AG10803 (cell line): ENCODE measurements around the gene RBFOX1.

Experiments
- DNase-seq: peaks from one replicate; pipeline ENCODE4 v3.0.0; 2010; ENCODE audit warnings: low read depth
- H3K4me3 ChIP-seq: 2 replicates; pipeline ENCODE4 v1.5.1; 2011; ENCODE audit warnings: mild to moderate bottlenecking, low read length, control low read depth
- TF ChIP-seq, protein P1 (sequence below): conservative IDR thresholded peaks from 2 replicates; pipeline ENCODE4 v1.5.1; 2011; ENCODE audit warnings: mild to moderate bottlenecking, low read length, control low read depth, inconsistent platforms

The RBFOX1 gene

DNA sequence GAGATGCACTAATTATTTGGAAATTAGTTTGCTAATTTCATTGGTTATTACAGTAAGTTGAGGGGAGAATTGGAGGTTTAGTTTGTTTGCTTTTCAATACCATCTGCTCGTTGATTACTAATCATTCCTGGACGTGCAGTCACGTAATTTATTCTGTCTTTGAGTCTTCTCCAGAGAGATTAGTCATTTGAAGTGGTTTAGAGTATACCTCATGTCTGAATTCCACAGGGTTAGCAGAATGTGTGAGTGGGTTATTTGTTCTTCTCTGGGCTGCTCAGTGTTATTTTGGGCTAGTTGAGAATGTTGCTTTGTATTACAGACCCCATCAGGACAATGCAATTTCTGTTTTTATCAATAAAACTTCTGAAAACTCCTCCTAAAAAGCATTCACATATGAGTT lies 265.0 kb downstream of the RBFOX1 start:
- no peak overlapping the region for H3K4me3 ChIP-seq
- DNase-seq, result no peak
- TF ChIP-seq, protein P1, sequence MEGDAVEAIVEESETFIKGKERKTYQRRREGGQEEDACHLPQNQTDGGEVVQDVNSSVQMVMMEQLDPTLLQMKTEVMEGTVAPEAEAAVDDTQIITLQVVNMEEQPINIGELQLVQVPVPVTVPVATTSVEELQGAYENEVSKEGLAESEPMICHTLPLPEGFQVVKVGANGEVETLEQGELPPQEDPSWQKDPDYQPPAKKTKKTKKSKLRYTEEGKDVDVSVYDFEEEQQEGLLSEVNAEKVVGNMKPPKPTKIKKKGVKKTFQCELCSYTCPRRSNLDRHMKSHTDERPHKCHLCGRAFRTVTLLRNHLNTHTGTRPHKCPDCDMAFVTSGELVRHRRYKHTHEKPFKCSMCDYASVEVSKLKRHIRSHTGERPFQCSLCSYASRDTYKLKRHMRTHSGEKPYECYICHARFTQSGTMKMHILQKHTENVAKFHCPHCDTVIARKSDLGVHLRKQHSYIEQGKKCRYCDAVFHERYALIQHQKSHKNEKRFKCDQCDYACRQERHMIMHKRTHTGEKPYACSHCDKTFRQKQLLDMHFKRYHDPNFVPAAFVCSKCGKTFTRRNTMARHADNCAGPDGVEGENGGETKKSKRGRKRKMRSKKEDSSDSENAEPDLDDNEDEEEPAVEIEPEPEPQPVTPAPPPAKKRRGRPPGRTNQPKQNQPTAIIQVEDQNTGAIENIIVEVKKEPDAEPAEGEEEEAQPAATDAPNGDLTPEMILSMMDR, result no peak

DNA sequence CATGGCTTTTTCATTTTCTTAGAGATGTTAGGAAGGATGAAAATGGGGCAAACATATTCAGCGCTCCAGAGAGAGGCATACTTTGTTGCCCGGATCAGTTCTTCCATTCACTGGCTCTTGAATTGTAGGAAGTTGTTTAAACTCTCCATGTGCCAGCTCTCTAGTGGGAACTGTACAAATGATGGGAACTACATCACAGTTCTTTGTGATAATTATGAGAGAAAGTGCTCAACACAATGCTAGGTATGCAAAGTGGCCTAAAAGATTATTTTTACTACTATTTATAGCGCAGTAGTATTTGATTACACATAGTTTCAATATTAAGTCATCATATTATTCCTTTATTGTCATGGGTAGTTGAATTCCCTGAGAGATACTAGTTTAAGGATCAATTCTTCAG lies 268.5 kb downstream of the RBFOX1 start:
- TF ChIP-seq, protein P1, result no peak
- no peak overlapping the region for H3K4me3 ChIP-seq
- DNase-seq, result no peak

DNA sequence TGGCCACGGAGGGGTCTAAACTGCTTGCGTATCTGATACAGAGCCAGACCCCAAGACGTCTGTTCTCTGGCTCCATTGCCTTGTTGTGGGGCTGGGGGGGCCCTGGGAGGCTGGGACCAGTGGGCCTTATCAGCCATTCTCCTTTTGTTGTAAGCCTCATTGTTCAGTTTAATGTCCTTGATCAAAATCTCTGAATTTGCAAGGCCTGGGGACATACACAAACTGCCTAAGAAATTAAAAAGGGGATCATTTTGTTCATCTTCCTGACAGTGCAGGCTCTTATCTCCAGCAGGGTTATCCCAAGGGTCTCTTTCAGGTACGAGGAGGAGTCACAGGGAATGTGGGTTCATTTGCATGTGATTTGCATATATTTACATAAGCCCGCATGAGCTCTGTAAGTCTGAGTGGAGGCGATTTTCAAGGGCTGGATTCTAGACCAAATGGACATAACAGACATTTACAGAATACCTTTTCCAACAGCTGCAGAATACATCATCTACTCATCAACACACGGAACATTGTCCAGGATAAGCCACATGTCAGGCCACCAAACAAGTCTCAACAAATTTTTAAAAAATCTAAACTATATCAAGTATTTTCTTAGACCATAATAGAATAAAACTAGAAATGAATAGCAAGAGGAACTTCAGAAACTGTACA lies 269.8 kb downstream of the RBFOX1 start:
- TF ChIP-seq, protein P1, result no peak
- no peak overlapping the region for H3K4me3 ChIP-seq
- DNase-seq, result no peak

DNA sequence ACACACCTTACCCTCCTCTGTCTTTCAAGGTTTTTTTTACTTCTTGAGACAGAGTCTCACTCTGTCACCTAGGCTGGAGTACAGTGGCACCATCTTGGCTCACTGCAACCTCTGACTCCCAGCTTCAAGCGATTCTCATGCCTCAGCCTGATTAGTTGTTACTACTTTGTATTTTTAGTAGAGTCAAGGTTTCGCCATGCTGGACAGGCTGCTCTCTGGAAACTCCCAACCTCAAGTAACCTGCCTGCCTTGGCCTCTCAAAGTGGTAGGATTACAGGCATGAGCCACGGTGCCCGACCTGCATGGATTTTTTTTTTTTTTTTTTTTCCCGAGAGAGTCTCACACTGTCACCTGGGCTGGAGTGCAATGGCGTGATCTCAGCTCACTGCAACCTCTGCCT lies 273.2 kb downstream of the RBFOX1 start:
- DNase-seq, result no peak
- TF ChIP-seq, protein P1, result no peak
- H3K4me3 ChIP-seq, result no peak overlapping the region

DNA sequence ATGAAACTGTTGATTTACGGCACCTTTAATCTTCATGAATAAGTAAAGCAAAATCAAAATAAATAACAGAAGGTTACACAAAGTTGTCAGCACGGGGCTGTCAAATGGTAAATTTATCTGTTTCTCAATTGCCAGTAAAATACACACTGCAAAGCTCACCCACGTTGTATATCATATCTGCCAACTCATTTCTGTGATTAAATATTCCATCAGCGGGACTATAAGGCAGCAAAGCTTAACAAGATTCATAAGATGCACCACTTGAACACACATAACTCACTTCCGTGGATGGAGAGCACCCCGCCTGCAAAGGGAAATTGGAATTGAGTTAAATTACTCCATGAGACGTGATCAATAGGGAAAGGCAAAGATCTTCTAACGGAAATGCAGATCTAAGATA lies 280.0 kb downstream of the RBFOX1 start:
- TF ChIP-seq, protein P1, result no peak
- no peak overlapping the region for H3K4me3 ChIP-seq
- DNase-seq, result no peak

DNA sequence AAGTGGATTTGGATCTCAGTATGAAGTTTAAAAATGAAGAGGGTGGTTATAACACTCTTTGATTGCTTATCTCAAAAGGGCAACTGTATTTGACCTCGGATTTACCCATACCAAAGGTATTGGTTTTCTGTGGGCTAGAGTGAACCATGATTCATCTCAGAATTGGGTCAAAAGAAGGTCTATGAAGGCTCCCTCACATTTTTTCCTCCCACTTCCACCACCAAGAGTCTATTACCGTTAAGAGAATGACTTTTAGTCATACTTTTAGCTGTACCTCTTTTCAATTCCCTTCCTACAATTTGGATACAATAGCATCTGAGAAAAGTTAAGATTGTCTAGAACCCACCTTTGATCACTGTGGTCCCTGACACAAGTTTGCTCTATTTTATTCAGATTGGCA lies 280.9 kb downstream of the RBFOX1 start:
- DNase-seq, result no peak
- TF ChIP-seq, protein P1, result no peak
- H3K4me3 ChIP-seq, result no peak overlapping the region

DNA sequence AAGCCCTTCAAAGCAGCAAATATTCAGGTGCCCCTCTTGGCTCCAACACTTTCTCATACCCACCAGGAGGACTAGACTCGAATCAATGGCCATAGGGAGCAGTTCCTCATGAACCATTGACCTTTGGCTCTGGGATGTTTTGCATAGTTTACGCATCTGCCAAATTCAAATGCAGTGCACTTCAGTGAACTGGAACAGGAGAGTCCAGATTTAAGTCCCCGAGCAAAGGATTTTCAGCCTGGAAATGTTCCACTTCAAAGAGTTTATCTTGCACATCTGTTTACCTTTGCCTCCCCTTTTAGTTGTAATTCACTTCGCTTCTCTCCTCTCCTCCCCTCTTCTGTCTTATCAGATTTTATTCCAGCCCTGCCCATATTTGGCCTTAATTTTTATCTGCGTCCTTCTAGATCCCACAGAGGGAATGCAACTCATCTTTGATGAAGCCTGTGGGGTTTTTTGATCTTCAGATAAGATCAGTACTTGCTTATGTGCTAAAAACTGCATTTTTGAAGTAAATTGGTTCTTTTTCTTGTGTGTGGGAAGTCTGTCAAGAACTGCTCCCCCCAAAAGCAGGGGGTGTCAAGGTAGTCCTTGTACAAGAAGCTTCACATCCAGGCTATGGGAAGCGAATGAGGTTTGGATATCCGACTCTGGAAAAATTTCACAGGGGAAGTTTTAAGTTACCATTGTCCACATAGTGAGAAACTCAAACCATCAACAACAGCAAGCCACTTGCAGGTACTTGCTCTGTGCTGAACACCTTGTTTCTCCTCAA lies 281.6 kb downstream of the RBFOX1 start:
- no peak overlapping the region for H3K4me3 ChIP-seq
- TF ChIP-seq, protein P1, result no peak

More for the DNA sequence above, 281.6 kb downstream of the RBFOX1 start:
- DNase-seq, result no peak
